ENCODE measurements around the gene ARSG. TPM values are rescaled to one million over a fixed set of nuclear protein-coding genes. Genes with fewer than 3 reads are reported as not detected.
A peak's percentile ranks its signal among the peaks of the same experiment; 100 is the strongest.

ARSG gene
- total and polyA plus RNA-seq, 2 of the 8 experiments (the other 6 are each of a cell fraction or from before 2014, with no cell fraction given) = 3.3 to 4.0 TPM

DNA sequence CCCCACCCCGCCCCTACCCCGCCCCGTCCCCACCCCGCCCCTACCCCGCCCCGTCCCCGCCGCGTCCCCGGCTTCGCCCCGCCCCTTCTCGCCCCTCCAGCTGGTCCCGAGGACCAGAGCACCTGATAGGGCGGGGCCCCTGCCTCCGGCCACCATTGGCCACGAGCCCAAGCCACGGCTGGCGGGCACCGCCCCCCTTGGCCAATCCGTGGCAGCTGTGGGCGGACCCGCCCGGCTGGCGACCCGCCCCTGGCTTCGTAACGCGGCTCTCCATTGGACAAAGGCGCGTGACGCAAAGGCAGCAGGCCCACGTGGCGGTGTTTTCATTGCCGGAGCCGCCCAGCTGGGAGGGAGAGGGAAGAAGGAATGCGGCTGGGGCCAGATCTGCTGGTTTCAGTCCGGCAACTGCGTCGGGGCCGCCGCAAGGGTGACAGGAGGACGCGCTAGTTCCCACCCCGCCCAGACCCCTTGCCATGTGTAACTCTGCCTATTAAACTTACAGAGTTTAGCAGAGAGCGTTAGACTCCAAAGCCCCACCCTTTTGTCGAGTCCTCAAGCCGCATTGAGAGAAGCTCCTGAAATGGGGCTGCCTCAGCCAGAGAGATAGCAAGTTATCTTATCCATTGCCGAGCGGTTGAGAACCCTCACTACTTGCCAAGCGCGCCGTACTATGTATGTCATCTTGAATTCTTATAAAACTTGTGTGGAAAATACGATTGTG lies 166.4 kb downstream of the ARSG start (continued):
- TF ChIP-seq HDAC6 (IDR thresholded peaks at IDR 0.05; ENCODE audit: low read depth, low read length) = no peak
- TF ChIP-seq GABPA (IDR thresholded peaks at IDR 0.05; ENCODE audit: borderline replicate concordance, insufficient read depth, low read length) = no peak
- TF ChIP-seq POLR2AphosphoS5 (IDR thresholded peaks at IDR 0.05; ENCODE audit: low read depth, low read length) = 0 out of 2 replicates have a peak, but pooled peaks have one; percentile 38
- peak; percentile 56; the same call in 1 of the 2 replicates for TF ChIP-seq TAF1 (IDR thresholded peaks at IDR 0.05; ENCODE audit: low read depth, low read length)
- peak; percentile 58 for TF ChIP-seq TBP (IDR thresholded peaks at IDR 0.05; ENCODE audit: low read depth, low read length)
- TF ChIP-seq, protein P1, sequence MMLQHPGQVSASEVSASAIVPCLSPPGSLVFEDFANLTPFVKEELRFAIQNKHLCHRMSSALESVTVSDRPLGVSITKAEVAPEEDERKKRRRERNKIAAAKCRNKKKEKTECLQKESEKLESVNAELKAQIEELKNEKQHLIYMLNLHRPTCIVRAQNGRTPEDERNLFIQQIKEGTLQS (IDR thresholded peaks at IDR 0.05; ENCODE audit: insufficient read depth, low read depth, low read length) = 0 out of 2 replicates have a peak, but pooled peaks have one; percentile 23
- TF ChIP-seq EZH2 (IDR thresholded peaks at IDR 0.05; ENCODE audit: low read depth, low read length, severe bottlenecking) = no peak
- no peak for TF ChIP-seq RFX5 (IDR thresholded peaks at IDR 0.05; ENCODE audit: borderline replicate concordance, low read depth, low read length)
- no peak for TF ChIP-seq SIRT6 (IDR thresholded peaks at IDR 0.05; ENCODE audit: low read length)
- TF ChIP-seq KDM4A (IDR thresholded peaks at IDR 0.05; ENCODE audit: low read depth, low read length, severe bottlenecking) = no peak
- TF ChIP-seq, protein P2, sequence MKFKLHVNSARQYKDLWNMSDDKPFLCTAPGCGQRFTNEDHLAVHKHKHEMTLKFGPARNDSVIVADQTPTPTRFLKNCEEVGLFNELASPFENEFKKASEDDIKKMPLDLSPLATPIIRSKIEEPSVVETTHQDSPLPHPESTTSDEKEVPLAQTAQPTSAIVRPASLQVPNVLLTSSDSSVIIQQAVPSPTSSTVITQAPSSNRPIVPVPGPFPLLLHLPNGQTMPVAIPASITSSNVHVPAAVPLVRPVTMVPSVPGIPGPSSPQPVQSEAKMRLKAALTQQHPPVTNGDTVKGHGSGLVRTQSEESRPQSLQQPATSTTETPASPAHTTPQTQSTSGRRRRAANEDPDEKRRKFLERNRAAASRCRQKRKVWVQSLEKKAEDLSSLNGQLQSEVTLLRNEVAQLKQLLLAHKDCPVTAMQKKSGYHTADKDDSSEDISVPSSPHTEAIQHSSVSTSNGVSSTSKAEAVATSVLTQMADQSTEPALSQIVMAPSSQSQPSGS (IDR thresholded peaks at IDR 0.05; ENCODE audit: low read length) = no peak
- no peak for TF ChIP-seq RBBP5 (IDR thresholded peaks at IDR 0.05; ENCODE audit: borderline replicate concordance, low read depth, low read length)
- no peak for TF ChIP-seq YY1 (IDR thresholded peaks at IDR 0.05; ENCODE audit: low read depth, low read length)
- no peak for TF ChIP-seq BACH1 (IDR thresholded peaks at IDR 0.05; ENCODE audit: low read length)
- TF ChIP-seq RXRA (IDR thresholded peaks at IDR 0.05; ENCODE audit: insufficient read depth, low read depth, low read length) = no peak
- TF ChIP-seq, protein P3, sequence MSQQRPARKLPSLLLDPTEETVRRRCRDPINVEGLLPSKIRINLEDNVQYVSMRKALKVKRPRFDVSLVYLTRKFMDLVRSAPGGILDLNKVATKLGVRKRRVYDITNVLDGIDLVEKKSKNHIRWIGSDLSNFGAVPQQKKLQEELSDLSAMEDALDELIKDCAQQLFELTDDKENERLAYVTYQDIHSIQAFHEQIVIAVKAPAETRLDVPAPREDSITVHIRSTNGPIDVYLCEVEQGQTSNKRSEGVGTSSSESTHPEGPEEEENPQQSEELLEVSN (IDR thresholded peaks at IDR 0.05) = peak; percentile 65
- TF ChIP-seq CHD1 (IDR thresholded peaks at IDR 0.05; ENCODE audit: low read depth, low read length) = no peak
- TF ChIP-seq, protein P4, sequence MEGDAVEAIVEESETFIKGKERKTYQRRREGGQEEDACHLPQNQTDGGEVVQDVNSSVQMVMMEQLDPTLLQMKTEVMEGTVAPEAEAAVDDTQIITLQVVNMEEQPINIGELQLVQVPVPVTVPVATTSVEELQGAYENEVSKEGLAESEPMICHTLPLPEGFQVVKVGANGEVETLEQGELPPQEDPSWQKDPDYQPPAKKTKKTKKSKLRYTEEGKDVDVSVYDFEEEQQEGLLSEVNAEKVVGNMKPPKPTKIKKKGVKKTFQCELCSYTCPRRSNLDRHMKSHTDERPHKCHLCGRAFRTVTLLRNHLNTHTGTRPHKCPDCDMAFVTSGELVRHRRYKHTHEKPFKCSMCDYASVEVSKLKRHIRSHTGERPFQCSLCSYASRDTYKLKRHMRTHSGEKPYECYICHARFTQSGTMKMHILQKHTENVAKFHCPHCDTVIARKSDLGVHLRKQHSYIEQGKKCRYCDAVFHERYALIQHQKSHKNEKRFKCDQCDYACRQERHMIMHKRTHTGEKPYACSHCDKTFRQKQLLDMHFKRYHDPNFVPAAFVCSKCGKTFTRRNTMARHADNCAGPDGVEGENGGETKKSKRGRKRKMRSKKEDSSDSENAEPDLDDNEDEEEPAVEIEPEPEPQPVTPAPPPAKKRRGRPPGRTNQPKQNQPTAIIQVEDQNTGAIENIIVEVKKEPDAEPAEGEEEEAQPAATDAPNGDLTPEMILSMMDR (IDR thresholded peaks at IDR 0.05; ENCODE audit: control extremely low read depth in 1 of 3, insufficient read depth in 1 of 3, low read depth in 1 of 3, low read length in 3 of 3) = no peak
- no peak for TF ChIP-seq TAF7 (optimal IDR thresholded peaks at IDR 0.05; ENCODE audit: borderline replicate concordance, low read depth, low read length)

All from H1 (cell line).